H1 (cell line): ENCODE measurements around the gene MCF2L2. TPM values are rescaled to one million over a fixed set of nuclear protein-coding genes. Genes with fewer than 3 reads are reported as not detected.

Experiments used
- CTCF ChIA-PET: fragments of 300-600 bp; sonication (Branson Sonifier 250); formaldehyde crosslinking; loops from one replicate; lab custom pipeline; 2021; ENCODE audit not compliant: partially characterized antibody; lab: Charles Lee
- POLR2A ChIA-PET: fragments of 300-600 bp; sonication (Branson Sonifier 250); formaldehyde crosslinking; loops from one replicate; lab custom pipeline; 2021; ENCODE audit warnings: inconsistent platforms; ENCODE audit not compliant: partially characterized antibody; lab: Charles Lee
- DNase-seq, 2 experiments: peaks; one replicate each; pipeline versions ENCODE4 v3.0.0 to v3.0.0-alpha.2; 2010 to 2022; ENCODE audit warnings: low spot score in 2 of 2, low read depth in 1 of 2, mixed read lengths in 1 of 2
- FAIRE-seq: peaks from 2 replicates; lab custom pipeline; 2011; peaks lifted over from hg19 to GRCh38; lab: Jason Lieb, UNC
- H2AFZ ChIP-seq: 2 replicates; pipeline ENCODE4 v1.8.1; 2012; ENCODE audit warnings: low read length, inconsistent platforms
- H2AK5ac ChIP-seq: 2 replicates; pipeline ENCODE4 v1.6.1; 2013; ENCODE audit warnings: low read depth, low read length
- H2BK120ac ChIP-seq: replicated peaks from 2 replicates; pipeline ENCODE3; 2013; ENCODE audit warnings: low read depth, low read length, inconsistent platforms
- H2BK12ac ChIP-seq: 2 replicates; pipeline ENCODE4 v1.6.1; 2013; ENCODE audit warnings: low read depth, low read length
- H2BK15ac ChIP-seq: 2 replicates; pipeline ENCODE4 v1.6.1; 2013; ENCODE audit warnings: low read length
- H2BK20ac ChIP-seq: 2 replicates; pipeline ENCODE4 v1.6.1; 2013; ENCODE audit warnings: low read length
- H2BK5ac ChIP-seq: 2 replicates; pipeline ENCODE4 v1.6.1; 2013; ENCODE audit warnings: low read depth, low read length
- H3K14ac ChIP-seq: 2 replicates; pipeline ENCODE4 v1.6.1; 2013; ENCODE audit warnings: inconsistent platforms; ENCODE audit not compliant: insufficient read length
- H3K18ac ChIP-seq: 2 replicates; pipeline ENCODE4 v1.6.1; 2013; ENCODE audit warnings: low read length; ENCODE audit errors: extremely low read depth
- H3K23ac ChIP-seq: 2 replicates; pipeline ENCODE4 v1.6.1; 2013; ENCODE audit warnings: inconsistent platforms; ENCODE audit not compliant: insufficient read length
- H3K23me2 ChIP-seq: 2 replicates; pipeline ENCODE4 v1.6.1; 2013; ENCODE audit warnings: low read depth, low read length
- H3K27ac ChIP-seq: 2 replicates; pipeline ENCODE4 v1.6.1; 2011; ENCODE audit warnings: low read depth, low read length, inconsistent platforms
- H3K27me3 ChIP-seq, 4 experiments: replicated peaks in 1 of 4; 1 replicate in 1 of 4; 2 replicates in 3 of 4; pipeline versions ENCODE4 v1.6.1 to v1.8.1; 2011 to 2013; ENCODE audit warnings: low read length in 3 of 4, mild to moderate bottlenecking in 3 of 4, inconsistent platforms in 2 of 4, mixed read lengths in 2 of 4, moderate library complexity in 1 of 4; ENCODE audit not compliant: control insufficient read depth in 3 of 4, insufficient read depth in 3 of 4; ENCODE audit errors: extremely low read depth in 1 of 4
- H3K36me3 ChIP-seq, 4 experiments: 2 replicates each; pipeline versions ENCODE4 v1.6.1 to v1.8.1; 2011 to 2013; ENCODE audit warnings: mild to moderate bottlenecking in 4 of 4, low read length in 3 of 4, moderate library complexity in 2 of 4, control low read depth in 1 of 4, inconsistent platforms in 1 of 4; ENCODE audit not compliant: insufficient read depth in 4 of 4, control insufficient read depth in 2 of 4
- H3K4ac ChIP-seq: replicated peaks from 2 replicates; pipeline ENCODE3; 2013; ENCODE audit warnings: low read length, low read depth, mixed read lengths, inconsistent platforms; ENCODE audit not compliant: insufficient read length
- H3K4me1 ChIP-seq, 4 experiments: replicated peaks in 1 of 4; 1 replicate in 1 of 4; 2 replicates in 3 of 4; pipeline versions ENCODE4 v1.6.1 to v1.8.1; 2011 to 2013; ENCODE audit warnings: low read length in 3 of 4, inconsistent platforms in 2 of 4, mixed read lengths in 1 of 4; ENCODE audit not compliant: insufficient read depth in 4 of 4, control insufficient read depth in 3 of 4
- H3K4me2 ChIP-seq, 2 experiments: 2 replicates each; pipeline versions ENCODE4 v1.6.1 to v1.8.1; 2011 to 2013; ENCODE audit warnings: low read depth in 2 of 2, low read length in 2 of 2, control low read depth in 1 of 2, inconsistent platforms in 1 of 2, mild to moderate bottlenecking in 1 of 2; ENCODE audit not compliant: insufficient read depth in 1 of 2
- H3K4me3 ChIP-seq, 4 experiments: fragments of 200-600, 300-600 bp in 1 of 4; sonication (generic), shearing (Covaris generic), sonication (Bioruptor Twin) in 1 of 4; 2 replicates each; pipeline versions ENCODE4 v1.5.1 to v1.8.1; 2011 to 2016; ENCODE audit warnings: low read length in 4 of 4, low read depth in 3 of 4, control low read depth in 2 of 4, inconsistent platforms in 2 of 4, mild to moderate bottlenecking in 2 of 4, mixed read lengths in 1 of 4, moderate library complexity in 1 of 4; ENCODE audit not compliant: insufficient read depth in 2 of 4; ENCODE audit errors: extremely low read depth in 1 of 4
- H3K56ac ChIP-seq: replicated peaks from 2 replicates; pipeline ENCODE3; 2013; ENCODE audit warnings: low read depth, mild to moderate bottlenecking, mixed read lengths, low read length, inconsistent platforms; ENCODE audit not compliant: insufficient read length
- H3K79me1 ChIP-seq: 2 replicates; pipeline ENCODE4 v1.6.1; 2013; ENCODE audit warnings: low read depth, low read length, control low read depth
- H3K79me2 ChIP-seq, 2 experiments: 2 replicates each; pipeline versions ENCODE4 v1.6.1 to v1.8.1; 2012 to 2013; ENCODE audit warnings: low read length in 2 of 2, mild to moderate bottlenecking in 2 of 2, inconsistent platforms in 1 of 2; ENCODE audit not compliant: insufficient read depth in 2 of 2, control insufficient read depth in 1 of 2
- H3K9ac ChIP-seq, 4 experiments: replicated peaks in 1 of 4; 1 replicate in 1 of 4; 2 replicates in 3 of 4; pipeline versions ENCODE4 v1.6.1 to v1.8.1; 2011 to 2013; ENCODE audit warnings: low read depth in 3 of 4, low read length in 3 of 4, control low read depth in 2 of 4, mild to moderate bottlenecking in 2 of 4, moderate library complexity in 2 of 4, inconsistent platforms in 1 of 4; ENCODE audit errors: extremely low read depth in 1 of 4
- H3K9me3 ChIP-seq, 2 experiments: 2 replicates each; pipeline versions ENCODE4 v1.6.1 to v1.8.1; 2012 to 2013; ENCODE audit warnings: mild to moderate bottlenecking in 2 of 2, moderate library complexity in 2 of 2, control low read depth in 1 of 2, inconsistent platforms in 1 of 2, low read depth in 1 of 2, low read length in 1 of 2, mixed read lengths in 1 of 2; ENCODE audit not compliant: insufficient read depth in 2 of 2
- H4K20me1 ChIP-seq, 2 experiments: replicated peaks in 1 of 2; 2 replicates each; pipeline versions ENCODE3 to v1.8.1; 2011 to 2013; ENCODE audit warnings: inconsistent platforms in 2 of 2, low read length in 2 of 2, mild to moderate bottlenecking in 1 of 2; ENCODE audit not compliant: insufficient read depth in 2 of 2, control insufficient read depth in 1 of 2
- H4K5ac ChIP-seq: 2 replicates; pipeline ENCODE4 v1.6.1; 2013; ENCODE audit warnings: low read length, low read depth, mixed read lengths, inconsistent platforms; ENCODE audit not compliant: insufficient read length
- H4K8ac ChIP-seq: 2 replicates; pipeline ENCODE4 v1.8.0; 2013; ENCODE audit warnings: mild to moderate bottlenecking, moderate library complexity, low read length, inconsistent platforms; ENCODE audit not compliant: insufficient read depth; ENCODE audit errors: extremely low read depth
- H4K91ac ChIP-seq: replicated peaks from 2 replicates; pipeline ENCODE3; 2013; ENCODE audit warnings: low read length, mixed read lengths, inconsistent platforms; ENCODE audit not compliant: insufficient read length
- BACH1 ChIP-seq: IDR thresholded peaks from 2 replicates; pipeline ENCODE4 v1.6.1; 2012; ENCODE audit warnings: low read length, improper control_type of control experiment
- CREB1 ChIP-seq: IDR thresholded peaks from 2 replicates; pipeline ENCODE4 v1.6.1; 2012; ENCODE audit warnings: inconsistent platforms
- EGR1 ChIP-seq: IDR thresholded peaks from 2 replicates; pipeline ENCODE4 v1.6.1; 2011; ENCODE audit warnings: low read depth, low read length, borderline replicate concordance
- EP300 ChIP-seq, 2 experiments: IDR thresholded peaks; 1 replicate in 1 of 2; 2 replicates in 1 of 2; pipeline ENCODE4 v1.6.1; 2011 to 2012; ENCODE audit warnings: low read depth in 2 of 2, low read length in 2 of 2, mild to moderate bottlenecking in 2 of 2, borderline replicate concordance in 1 of 2, inconsistent platforms in 1 of 2, moderate library complexity in 1 of 2
- EZH2 ChIP-seq: fragments of 200-600 bp; sonication (generic); IDR thresholded peaks from 2 replicates; pipeline ENCODE4 v1.7.1; 2012; ENCODE audit warnings: low read depth, mild to moderate bottlenecking, moderate library complexity, low read length, inconsistent platforms; ENCODE audit not compliant: severe bottlenecking
- KDM1A ChIP-seq: fragments of 200-600, 300-600 bp; sonication (generic); IDR thresholded peaks from 2 replicates; pipeline ENCODE4 v1.7.1; 2016; ENCODE audit warnings: mild to moderate bottlenecking, low read length, borderline replicate concordance
- NRF1 ChIP-seq: IDR thresholded peaks from 2 replicates; pipeline ENCODE4 v1.6.1; 2011; ENCODE audit warnings: mild to moderate bottlenecking, low read depth, low read length, improper control_type of control experiment
- RAD21 ChIP-seq, 2 experiments: IDR thresholded peaks in 1 of 2; conservative IDR thresholded peaks in 1 of 2; 2 replicates each; pipeline ENCODE4 v1.6.1; 2011; ENCODE audit warnings: low read depth in 2 of 2, low read length in 2 of 2, improper control_type of control experiment in 1 of 2, inconsistent platforms in 1 of 2, mild to moderate bottlenecking in 1 of 2, moderate library complexity in 1 of 2
- RBBP5 ChIP-seq: IDR thresholded peaks from 2 replicates; pipeline ENCODE4 v1.7.1; 2012; ENCODE audit warnings: low read depth, mild to moderate bottlenecking, inconsistent platforms, low read length, moderate library complexity, borderline replicate concordance
- SIN3A ChIP-seq, 2 experiments: IDR thresholded peaks in 1 of 2; conservative IDR thresholded peaks in 1 of 2; 2 replicates each; pipeline ENCODE4 v1.6.1; 2011 to 2012; ENCODE audit warnings: low read length in 2 of 2, improper control_type of control experiment in 1 of 2, low read depth in 1 of 2, mild to moderate bottlenecking in 1 of 2
- SRF ChIP-seq: IDR thresholded peaks from 2 replicates; pipeline ENCODE4 v1.6.1; 2011; ENCODE audit warnings: mild to moderate bottlenecking, low read depth, low read length, moderate library complexity
- SUZ12 ChIP-seq: fragments of 200-600 bp; sonication (generic); IDR thresholded peaks from 2 replicates; pipeline ENCODE4 v1.6.1; 2012; ENCODE audit warnings: mild to moderate bottlenecking, inconsistent platforms, low read length, moderate library complexity, mixed read lengths
- TCF12 ChIP-seq: IDR thresholded peaks from 2 replicates; pipeline ENCODE4 v1.6.1; 2011; ENCODE audit warnings: low read depth, mild to moderate bottlenecking, low read length
- WGBS, 2 experiments: shearing (Covaris generic) in 1 of 2; methylation state at CpG; one replicate each; pipeline versions ENCODE4 v1.1.6 to v1.1.7; 2013 to 2015; ENCODE audit warnings: low lambda C conversion rate in 2 of 2, mixed read lengths in 2 of 2, inconsistent platforms in 1 of 2, low coverage in 1 of 2, missing lambda C conversion rate in 1 of 2; ENCODE audit not compliant: insufficient replicate concordance in 2 of 2, insufficient coverage in 1 of 2, insufficient read length in 1 of 2; ENCODE audit errors: extremely low coverage in 1 of 2, missing lambda C conversion rate in 1 of 2; 5-methylcytosine and 5-hydroxymethylcytosine counted together
- polyA plus RNA-seq, 7 experiments: library from polyadenylated mRNA; depleted of rRNA in 3 of 7; stranded (reverse) in 5 of 7; unstranded in 2 of 7; fragments of >200 nt in 5 of 7; fragments of 200-250 nt in 2 of 7; gene quantifications; 1 replicate in 5 of 7; 2 replicates in 1 of 7; 4 replicates in 1 of 7; pipeline versions ENCODE4 v1.2.1 to v1.2.3, GENCODE V29; 2011 to 2013; ENCODE audit warnings: missing spikeins in 2 of 7, mixed read lengths in 2 of 7
- total RNA-seq: library from RNA; stranded (reverse); fragmentation: NEBNext Ultra II Directional; extraction: Animal tissue kit (Norgen Biotek cat#: 25700); gene quantifications from 2 replicates; pipeline ENCODE4 v1.2.1, GENCODE V29; 2021

MCF2L2 gene
- total and polyA plus RNA-seq, 2 of the 8 experiments (the other 6 are each of a cell fraction or from before 2014, with no cell fraction given): 4.1 to 13.7 TPM

- H3K9ac ChIP-seq: no peak overlapping the region
- no peak overlapping the region for H2BK20ac ChIP-seq
- no peak overlapping the region for H2BK15ac ChIP-seq
- no peak overlapping the region for H3K56ac ChIP-seq
- no peak overlapping the region for H2AFZ ChIP-seq
- no peaks in the 10 kb centered on the region; the same call in 1 of the 2 replicates for H3K79me1 ChIP-seq
- ChIA-PET POLR2A (no interaction called here), CTCF (interaction anchor here (1.1 to 1.5 kb wide), 2 partner anchors 33 to 118 kb away, joined by 3 to 4 read pairs; no protein-coding TSS in a partner anchor)
- H3K4ac ChIP-seq: no peak overlapping the region
- no peaks in the 10 kb centered on the region for H4K20me1 ChIP-seq
- no peak overlapping the region for H4K5ac ChIP-seq
- H3K23me2 ChIP-seq: no peaks in the 10 kb centered on the region; the same call in 1 of the 2 replicates
- no peak overlapping the region for H2AK5ac ChIP-seq
- no peak for DNase-seq
- H2BK12ac ChIP-seq: no peak overlapping the region
- no peak overlapping the region for H3K4me2 ChIP-seq
- H3K23ac ChIP-seq: no peak overlapping the region
- H3K27ac ChIP-seq: no peak overlapping the region
- H3K9me3 ChIP-seq: no peaks in the 10 kb centered on the region
- H2BK120ac ChIP-seq: no peak overlapping the region
- peaks cover 0 to 6% (median 4%) of the 10 kb centered on the region in 4 experiments; a peak in 4 of 7 replicates for H3K4me1 ChIP-seq
- H4K91ac ChIP-seq: no peak overlapping the region
- H4K8ac ChIP-seq: no peak overlapping the region
- no peak overlapping the region for H3K18ac ChIP-seq
- 94% methylated on average over 6 of the region's 6 CpGs; no CpG with 5 or more reads in 1 of the 2 experiments for WGBS, 2 experiments
- H3K27me3 ChIP-seq: no peaks in the 10 kb centered on the region
- H3K4me3 ChIP-seq: no peak overlapping the region
- H2BK5ac ChIP-seq: no peak overlapping the region
- H3K79me2 ChIP-seq: no peaks in the 10 kb centered on the region
- peaks cover 0 to 7% (median 0%) of the 10 kb centered on the region in 4 experiments; a peak in 3 of 8 replicates for H3K36me3 ChIP-seq
- no peak overlapping the region for H3K14ac ChIP-seq
- FAIRE-seq: no peak
- no peak for TF ChIP-seq NRF1
- TF ChIP-seq SUZ12: no peak
- TF ChIP-seq RAD21 (IDR thresholded peaks at IDR 0.05 in 1 of 2, conservative IDR thresholded peaks at IDR 0.05 in 1 of 2; ENCODE audit: low read depth in 2 of 2, low read length in 2 of 2): no peak
- no peak for TF ChIP-seq EZH2
- TF ChIP-seq EGR1: no peak
- TF ChIP-seq EP300 (IDR thresholded peaks at IDR 0.05; ENCODE audit: borderline replicate concordance in 1 of 2, low read depth in 2 of 2, low read length in 2 of 2): no peak
- TF ChIP-seq BACH1: no peak
- TF ChIP-seq CREB1: no peak
- TF ChIP-seq SRF: no peak
- TF ChIP-seq RBBP5: no peak
- TF ChIP-seq KDM1A: no peak
- TF ChIP-seq SIN3A (conservative IDR thresholded peaks at IDR 0.05 in 1 of 2, IDR thresholded peaks at IDR 0.05 in 1 of 2; ENCODE audit: low read depth in 1 of 2, low read length in 2 of 2): no peak
- no peak for TF ChIP-seq TCF12
Measured at GRCh38 chr3:183300996-183301562, 127.3 kb downstream of the MCF2L2 start.
